Urinary bladder (tissue), 4 donors: ENCODE data around the gene TMEM30A. TPM values are rescaled to one million over a fixed set of nuclear protein-coding genes. Genes with fewer than 3 reads are reported as not detected.

Experiments
- DNase-seq: peaks from one replicate; pipeline ENCODE4 v3.0.0-alpha.2; 2015; ENCODE audit errors: extremely low spot score
- H3K27ac ChIP-seq: one replicate; pipeline ENCODE4 v1.5.1; 2013; ENCODE audit warnings: low read depth, mild to moderate bottlenecking, moderate library complexity
- H3K36me3 ChIP-seq: one replicate; pipeline ENCODE4 v1.6.1; 2013; ENCODE audit warnings: mild to moderate bottlenecking, moderate library complexity; ENCODE audit not compliant: insufficient read depth
- H3K4me1 ChIP-seq: one replicate; pipeline ENCODE4 v1.6.1; 2013; ENCODE audit warnings: mild to moderate bottlenecking, moderate library complexity; ENCODE audit not compliant: insufficient read depth
- H3K4me3 ChIP-seq: one replicate; pipeline ENCODE4 v1.5.1; 2013; ENCODE audit warnings: low read depth, low read length
- WGBS: extraction: QIAGEN DNeasy Blood & Tissue Kit; methylation state at CpG from one replicate; pipeline ENCODE4 v1.1.7; 2013; 5-methylcytosine and 5-hydroxymethylcytosine counted together
- polyA plus RNA-seq: library from polyadenylated mRNA; stranded (reverse); fragments of 200-250 nt; gene quantifications from one replicate; pipeline ENCODE4 v1.2.3, GENCODE V29; 2013
- total RNA-seq: library from RNA; depleted of rRNA; stranded (reverse); fragments of >200 nt; gene quantifications from one replicate; pipeline ENCODE4 v1.2.3, GENCODE V29; 2014
- donor health status: healthy with polysubstance abuse.
- donor health status: healthy.

Gene TMEM30A
- total and polyA plus RNA-seq, 2 donors, result 77.8 to 179 TPM

GRCh38 chr6:75285283-75285639 is 669 bp upstream of the TMEM30A start:
- Histone ChIP-seq H3K36me3 (no peaks in the 10 kb centered on the region), H3K27ac (peak overlapping the region; percentile 76), H3K4me1 (no peaks in the 10 kb centered on the region), H3K4me3 (peak overlapping the region; percentile 77)
- 3% methylated on average over 6 of the region's 6 CpGs for WGBS
- DNase-seq, result no peak

GRCh38 chr6:75283907-75284631 is 523 bp downstream of the TMEM30A start:
- DNase-seq, result peak; percentile 23
- no peaks in the 10 kb centered on the region for H3K4me1 ChIP-seq
- H3K36me3 ChIP-seq, result no peaks in the 10 kb centered on the region
- peak overlapping the region; percentile 77 for H3K4me3 ChIP-seq
- peak overlapping the region; percentile 82 for H3K27ac ChIP-seq
- under 1% methylated on average over 36 of the region's 36 CpGs for WGBS

- Histone ChIP-seq H3K27ac (no peak overlapping the region), H3K4me3 (peak overlapping the region; percentile 26), H3K4me1 (no peaks in the 10 kb centered on the region), H3K36me3 (no peaks in the 10 kb centered on the region)
- DNase-seq, result no peak
- 61% methylated on average over 2 of the region's 2 CpGs for WGBS
Observed at GRCh38 chr6:75282706-75283105, 1.9 kb downstream of the TMEM30A start.

GRCh38 chr6:75281653-75282052 is 2.9 kb downstream of the TMEM30A start:
- no peak overlapping the region for H3K27ac ChIP-seq
- H3K36me3 ChIP-seq, result no peaks in the 10 kb centered on the region
- H3K4me1 ChIP-seq, result no peaks in the 10 kb centered on the region
- DNase-seq, result no peak
- H3K4me3 ChIP-seq, result no peak overlapping the region

- no peak for DNase-seq
- Histone ChIP-seq H3K4me3 (no peak overlapping the region), H3K27ac (no peak overlapping the region), H3K36me3 (no peaks in the 10 kb centered on the region), H3K4me1 (no peaks in the 10 kb centered on the region)
- 59% methylated on average over 4 of the region's 4 CpGs for WGBS
Observed at GRCh38 chr6:75280131-75280855, 4.3 kb downstream of the TMEM30A start.

- DNase-seq, result no peak
- H3K4me1 ChIP-seq, result no peaks in the 10 kb centered on the region
- 70% methylated on average over 2 of the region's 2 CpGs for WGBS
- no peak overlapping the region for H3K4me3 ChIP-seq
- H3K36me3 ChIP-seq, result no peaks in the 10 kb centered on the region
- no peak overlapping the region for H3K27ac ChIP-seq
Observed at GRCh38 chr6:75279418-75279817, 5.2 kb downstream of the TMEM30A start.

GRCh38 chr6:75278474-75279077 is 6.0 kb downstream of the TMEM30A start:
- no peaks in the 10 kb centered on the region for H3K4me1 ChIP-seq
- H3K27ac ChIP-seq, result no peak overlapping the region

GRCh38 chr6:75275067-75275466 is 9.5 kb downstream of the TMEM30A start:
- Histone ChIP-seq H3K36me3 (peaks cover 2% of the 10 kb centered on the region), H3K27ac (no peak overlapping the region), H3K4me3 (no peak overlapping the region), H3K4me1 (no peaks in the 10 kb centered on the region)
- DNase-seq, result no peak

More at GRCh38 chr6:75278474-75279077, 6.0 kb downstream of the TMEM30A start:
- no peaks in the 10 kb centered on the region for H3K36me3 ChIP-seq
- DNase-seq, result no peak
- 54% methylated on average over 4 of the region's 4 CpGs for WGBS
- H3K4me3 ChIP-seq, result no peak overlapping the region

- Histone ChIP-seq H3K4me1 (no peaks in the 10 kb centered on the region), H3K4me3 (no peak overlapping the region), H3K36me3 (peaks cover 2% of the 10 kb centered on the region), H3K27ac (no peak overlapping the region)
- 76% methylated on average over 4 of the region's 4 CpGs for WGBS
- DNase-seq, result no peak
Observed at GRCh38 chr6:75273009-75273408, 11.6 kb downstream of the TMEM30A start.

GRCh38 chr6:75272145-75272840 is 12.3 kb downstream of the TMEM30A start:
- no peaks in the 10 kb centered on the region for H3K4me1 ChIP-seq
- H3K27ac ChIP-seq, result no peak overlapping the region
- H3K4me3 ChIP-seq, result no peak overlapping the region

GRCh38 chr6:75268988-75269354 is 15.6 kb downstream of the TMEM30A start:
- no peak for DNase-seq
- 93% methylated on average over 4 of the region's 4 CpGs for WGBS
- peaks cover 2% of the 10 kb centered on the region for H3K36me3 ChIP-seq
- no peaks in the 10 kb centered on the region for H3K4me1 ChIP-seq
- no peak overlapping the region for H3K4me3 ChIP-seq
- H3K27ac ChIP-seq, result no peak overlapping the region

More at GRCh38 chr6:75272145-75272840, 12.3 kb downstream of the TMEM30A start:
- DNase-seq, result no peak
- H3K36me3 ChIP-seq, result peaks cover 2% of the 10 kb centered on the region
- WGBS, result 86% methylated on average over 5 of the region's 5 CpGs

- 81% methylated on average over 5 of the region's 5 CpGs for WGBS
- Histone ChIP-seq H3K4me3 (no peak overlapping the region), H3K27ac (no peak overlapping the region), H3K36me3 (peaks cover 2% of the 10 kb centered on the region), H3K4me1 (no peaks in the 10 kb centered on the region)
- no peak for DNase-seq
Observed at GRCh38 chr6:75268121-75268987, 16.2 kb downstream of the TMEM30A start.

- no peak for DNase-seq
- Histone ChIP-seq H3K4me3 (no peak overlapping the region), H3K4me1 (no peaks in the 10 kb centered on the region), H3K36me3 (peaks cover 2% of the 10 kb centered on the region), H3K27ac (no peak overlapping the region)
- 26% methylated on average over 4 of the region's 4 CpGs for WGBS
Observed at GRCh38 chr6:75267461-75267860, 17.1 kb downstream of the TMEM30A start.
